ENCODE data around the gene CLASP2. TPM values are rescaled to one million over a fixed set of nuclear protein-coding genes. Genes with fewer than 3 reads are reported as not detected.

CLASP2 gene
- total RNA-seq, 1 donor from 2014 or later, result 69.4 TPM

DNA sequence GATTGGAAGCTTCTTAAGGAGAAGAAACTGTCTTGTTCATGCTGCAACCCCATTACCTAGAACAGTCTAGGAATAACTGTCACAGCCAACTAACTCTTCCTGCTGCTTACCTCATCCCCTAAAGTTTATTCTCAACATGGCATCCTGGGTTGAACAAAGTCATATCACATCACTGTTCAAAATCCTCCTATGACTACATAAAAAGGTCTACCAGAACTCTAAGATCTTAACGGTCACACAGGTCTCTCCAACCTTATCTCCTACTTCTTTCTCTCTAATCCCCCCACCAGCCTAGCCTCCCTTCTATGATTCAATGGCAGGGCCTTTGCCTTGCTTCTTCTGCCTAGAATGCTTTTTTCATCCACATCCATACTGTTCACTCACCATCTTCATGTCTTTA is 69.3 kb downstream of the CLASP2 start:
- no peak for DNase-seq (ENCODE audit: missing footprints)
- intact Hi-C loops (cut with DNase I), result no loop called here
- no peak for ATAC-seq

DNA sequence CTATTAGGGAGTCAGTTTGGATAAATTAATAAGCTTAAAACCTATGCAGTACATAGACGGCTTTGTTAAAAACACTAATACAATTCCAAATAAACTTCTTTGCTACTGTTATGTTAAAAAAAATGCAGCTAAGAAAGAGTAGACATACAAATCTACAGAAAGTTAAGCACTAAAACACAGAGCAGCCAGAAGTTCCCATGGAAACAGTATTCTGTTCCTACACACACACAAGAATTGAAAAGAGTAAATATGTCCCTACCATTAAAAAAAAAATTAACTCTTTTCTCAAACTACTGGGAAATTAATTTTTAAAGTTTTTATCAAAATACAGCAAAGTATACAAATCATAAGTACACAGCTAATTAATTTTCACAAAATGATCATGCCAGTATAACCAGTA is 71.6 kb downstream of the CLASP2 start:
- ATAC-seq, result no peak
- intact Hi-C loops (cut with DNase I), result no loop called here
- DNase-seq (ENCODE audit: missing footprints), result no peak

DNA sequence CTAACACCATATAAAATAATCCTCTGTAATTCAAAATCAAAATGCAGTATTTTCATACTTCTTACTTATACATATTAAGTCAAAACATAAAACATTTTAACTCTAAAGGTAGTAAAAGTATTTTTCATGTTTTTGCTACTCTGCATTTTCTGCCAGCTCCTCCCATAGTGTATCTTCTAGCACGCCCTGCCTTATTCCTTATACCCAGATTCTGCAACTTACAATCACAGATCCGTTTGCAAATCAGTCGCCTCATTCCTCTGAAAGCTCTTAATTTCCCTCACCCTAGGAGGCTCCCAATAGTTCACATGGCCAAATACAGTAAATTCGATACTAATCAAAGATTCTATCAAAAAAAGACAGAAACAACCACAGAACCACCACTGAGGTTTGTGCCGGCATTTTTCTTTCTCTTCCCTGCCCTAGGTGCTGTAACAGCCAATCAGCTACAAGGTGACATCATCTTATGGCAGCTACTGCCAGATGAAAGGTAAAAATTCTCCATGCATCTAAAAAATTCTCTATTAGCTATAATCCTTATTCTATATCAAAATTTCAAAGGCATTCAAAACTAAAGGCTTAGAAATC is 72.9 kb downstream of the CLASP2 start:
- ATAC-seq (peak; percentile 37), DNase-seq (ENCODE audit: missing footprints) (no peak)
- intact Hi-C loops (cut with DNase I), result no loop called here

DNA sequence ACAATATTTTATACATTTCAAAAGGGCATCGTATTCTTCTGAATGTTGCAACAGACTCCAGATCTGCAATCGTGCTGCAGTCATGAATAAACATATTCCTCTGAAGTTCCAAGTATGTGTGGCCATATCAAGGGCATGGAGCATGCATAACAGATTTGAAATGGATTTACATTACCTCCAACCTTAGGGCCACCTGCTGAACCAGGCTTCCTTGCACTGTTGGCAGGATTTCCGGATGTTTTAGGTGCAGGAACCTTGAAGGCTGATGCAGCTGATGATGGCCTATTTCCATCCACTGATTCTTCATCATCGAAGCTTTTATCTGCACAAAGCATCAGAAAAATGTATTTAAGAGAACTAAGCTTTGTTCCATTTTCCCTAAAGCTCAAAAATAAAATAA is 73.5 kb downstream of the CLASP2 start:
- ATAC-seq (no peak), DNase-seq (ENCODE audit: missing footprints) (no peak)
- intact Hi-C loops (cut with DNase I), result no loop called here

DNA sequence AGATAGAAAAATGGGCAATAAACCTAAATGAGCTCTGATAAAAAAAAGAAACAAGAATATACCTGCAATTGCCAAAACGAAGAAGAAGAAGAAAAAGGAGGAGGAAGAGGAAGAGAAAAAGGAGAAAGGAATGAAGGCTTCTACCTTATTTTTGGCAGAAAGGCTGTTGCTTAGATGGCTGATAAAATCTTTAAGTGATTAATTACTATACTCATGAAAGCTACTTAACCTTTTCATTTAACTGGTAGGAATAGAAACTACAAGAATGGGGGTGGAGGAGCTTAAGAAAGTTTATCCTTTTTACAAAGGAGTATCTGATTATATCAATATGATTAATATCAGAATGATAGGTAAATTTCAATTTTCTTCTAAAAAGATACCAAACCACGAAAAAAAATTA is 75.2 kb downstream of the CLASP2 start:
- no peak for DNase-seq (ENCODE audit: missing footprints)
- ATAC-seq, result no peak
- intact Hi-C loops (cut with DNase I), result no loop called here

GRCh38 chr3:33639889-33640288 is 78.2 kb downstream of the CLASP2 start:
- intact Hi-C loops (cut with DNase I), result no loop called here
- ATAC-seq (no peak), DNase-seq (ENCODE audit: missing footprints) (no peak)

- ATAC-seq, result no peak
- DNase-seq (ENCODE audit: missing footprints), result no peak
- intact Hi-C loops (cut with DNase I), result loop anchor here (2.0 kb wide), 1 partner anchor 79 kb away; no protein-coding TSS in a partner anchor
Observed at GRCh38 chr3:33637482-33637881, 80.6 kb downstream of the CLASP2 start.

DNA sequence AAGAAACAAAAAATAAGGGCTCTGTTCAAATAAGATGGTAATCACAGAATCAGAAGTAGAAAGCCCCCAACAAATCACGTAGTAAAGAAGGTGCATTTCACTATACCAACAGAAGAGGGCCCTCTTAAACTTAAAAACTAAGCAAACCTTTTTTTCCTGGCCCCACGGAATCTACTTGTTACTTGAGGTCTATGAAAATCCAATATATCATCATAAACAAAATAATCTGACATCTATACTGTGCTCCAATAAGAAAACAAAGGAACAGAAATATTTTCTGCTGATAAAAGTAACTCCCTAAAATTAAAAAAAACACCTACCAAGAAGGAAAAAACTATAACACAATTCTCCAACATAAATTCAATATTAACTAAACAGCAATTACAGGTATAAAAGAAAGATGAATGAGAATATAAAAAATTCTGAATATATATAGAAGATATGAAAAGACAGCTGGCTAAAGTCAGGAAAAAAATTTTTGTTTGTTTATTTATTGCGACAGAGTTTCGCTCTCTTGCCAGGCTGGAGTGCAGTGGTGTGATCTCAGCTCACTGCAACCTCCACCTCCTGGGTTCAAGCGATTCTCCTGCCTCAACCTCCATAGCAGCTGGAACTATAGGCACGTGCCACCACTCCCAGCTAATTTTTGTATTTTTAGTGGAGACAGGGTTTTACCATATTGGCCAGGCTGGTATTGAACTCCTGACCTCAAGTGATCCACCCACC is 81.8 kb downstream of the CLASP2 start:
- intact Hi-C loops (cut with DNase I), result loop anchor here (2.0 kb wide), 1 partner anchor 81 kb away; no protein-coding TSS in a partner anchor
- no peak for ATAC-seq
- DNase-seq (ENCODE audit: missing footprints), result no peak

DNA sequence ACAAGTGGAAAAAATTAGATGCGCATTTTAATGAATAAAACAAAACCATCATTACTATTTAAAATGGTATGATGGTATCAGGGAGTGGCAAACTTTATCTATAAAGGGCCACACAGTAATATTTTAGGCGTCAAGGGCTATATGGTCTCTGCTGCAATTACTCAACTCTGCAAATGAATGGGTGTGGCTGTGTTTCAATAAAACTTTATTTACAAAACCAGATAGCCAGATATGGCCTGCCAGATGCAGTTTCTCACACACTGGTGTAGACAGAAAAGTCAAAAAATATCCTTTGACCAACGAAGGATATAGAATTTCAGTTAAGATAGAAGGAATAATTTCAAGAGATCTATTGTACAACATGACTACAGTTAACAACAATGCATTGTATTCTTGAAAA is 83.8 kb downstream of the CLASP2 start:
- intact Hi-C loops (cut with DNase I), result loop anchor here (2.0 kb wide), 1 partner anchor 153 kb away; no protein-coding TSS in a partner anchor
- ATAC-seq (no peak), DNase-seq (ENCODE audit: missing footprints) (no peak)

- intact Hi-C loops (cut with DNase I), result no loop called here
- no peak for DNase-seq (ENCODE audit: missing footprints)
- ATAC-seq, result no peak
Observed at GRCh38 chr3:33629219-33629618, 88.8 kb downstream of the CLASP2 start.

GRCh38 chr3:33624756-33625155 is 93.3 kb downstream of the CLASP2 start:
- ATAC-seq, result no peak
- intact Hi-C loops (cut with DNase I), result no loop called here

GRCh38 chr3:33613041-33613440 is 105.0 kb downstream of the CLASP2 start:
- ATAC-seq (no peak), DNase-seq (ENCODE audit: missing footprints) (no peak)
- intact Hi-C loops (cut with DNase I), result no loop called here

More at GRCh38 chr3:33624756-33625155, 93.3 kb downstream of the CLASP2 start:
- DNase-seq (ENCODE audit: missing footprints), result no peak

GRCh38 chr3:33612607-33613006 is 105.4 kb downstream of the CLASP2 start:
- no peak for ATAC-seq
- intact Hi-C loops (cut with DNase I), result no loop called here

GRCh38 chr3:33602829-33603228 is 115.2 kb downstream of the CLASP2 start:
- peak; percentile 70 for ATAC-seq

More at GRCh38 chr3:33612607-33613006, 105.4 kb downstream of the CLASP2 start:
- no peak for DNase-seq (ENCODE audit: missing footprints)

DNA sequence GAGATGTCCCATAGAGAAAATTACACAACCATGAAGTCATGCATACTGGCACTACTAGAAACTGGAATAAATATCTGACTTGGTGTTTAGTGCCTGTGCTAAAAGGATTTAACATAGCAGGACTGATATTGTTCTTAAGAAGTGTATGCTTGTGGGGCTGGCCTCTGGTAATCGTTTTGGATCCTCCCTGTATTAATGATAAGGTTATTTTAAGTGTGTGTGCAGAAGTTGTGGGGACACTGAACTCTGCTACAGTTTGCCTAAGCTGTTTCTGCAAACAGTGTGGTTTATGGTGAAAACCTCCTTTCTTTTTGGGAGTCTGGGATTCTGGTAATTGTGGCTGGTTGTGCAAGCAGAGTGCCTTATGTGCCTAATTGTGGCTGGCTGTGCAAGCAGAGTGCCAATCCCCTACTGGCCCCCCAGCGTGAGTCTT is 120.8 kb downstream of the CLASP2 start:
- DNase-seq (ENCODE audit: missing footprints) (no peak), ATAC-seq (peak; percentile 70)
- intact Hi-C loops (cut with DNase I), result no loop called here

More at GRCh38 chr3:33602829-33603228, 115.2 kb downstream of the CLASP2 start:
- peak; percentile 66 for DNase-seq (ENCODE audit: missing footprints)
- intact Hi-C loops (cut with DNase I), result no loop called here

DNA sequence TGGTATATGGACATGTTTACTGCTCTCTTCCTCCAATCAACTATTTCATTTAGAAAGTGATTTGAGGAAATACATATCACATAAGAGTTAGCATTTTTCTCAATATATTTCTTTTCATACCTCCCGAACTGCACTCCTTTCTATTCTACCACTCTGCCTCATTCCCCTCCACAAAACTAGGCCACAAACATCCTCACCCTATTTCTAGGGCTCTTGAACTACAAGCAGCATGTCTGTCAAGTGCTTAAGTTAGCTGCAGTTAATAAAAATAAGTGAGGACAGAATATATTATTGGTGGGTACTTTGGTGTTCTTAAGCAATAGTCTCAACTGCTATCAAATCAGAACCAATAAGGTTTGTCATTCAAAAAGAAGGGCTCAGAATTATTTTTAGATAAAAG is 125.1 kb downstream of the CLASP2 start:
- DNase-seq (ENCODE audit: missing footprints) (no peak), ATAC-seq (no peak)
- intact Hi-C loops (cut with DNase I), result no loop called here

DNA sequence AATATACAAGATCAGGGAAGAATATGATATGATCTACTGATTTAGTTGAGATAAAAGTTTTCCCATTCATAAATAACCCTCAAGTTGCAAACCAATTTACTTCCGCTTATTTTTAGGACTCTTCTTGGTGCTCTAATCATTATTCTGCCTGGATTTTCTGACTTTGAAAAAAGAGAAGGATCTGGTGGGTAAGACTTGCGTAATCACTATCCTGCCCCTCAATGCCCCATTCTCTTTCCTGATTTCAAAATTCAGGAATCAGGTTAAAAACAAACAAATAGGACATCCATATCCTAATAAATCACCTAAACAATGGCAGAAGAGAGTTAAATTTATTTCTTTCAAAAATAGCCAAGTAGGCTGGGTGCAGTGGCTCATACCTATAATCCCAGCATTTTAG is 127.5 kb downstream of the CLASP2 start:
- DNase-seq (ENCODE audit: missing footprints) (no peak), ATAC-seq (no peak)
- intact Hi-C loops (cut with DNase I), result no loop called here

GRCh38 chr3:33586402-33586801 is 131.7 kb downstream of the CLASP2 start:
- no peak for ATAC-seq
- intact Hi-C loops (cut with DNase I), result no loop called here
- no peak for DNase-seq (ENCODE audit: missing footprints)

GRCh38 chr3:33582234-33582633 is 135.8 kb downstream of the CLASP2 start:
- intact Hi-C loops (cut with DNase I), result no loop called here
- no peak for DNase-seq (ENCODE audit: missing footprints)
- ATAC-seq, result no peak

DNA sequence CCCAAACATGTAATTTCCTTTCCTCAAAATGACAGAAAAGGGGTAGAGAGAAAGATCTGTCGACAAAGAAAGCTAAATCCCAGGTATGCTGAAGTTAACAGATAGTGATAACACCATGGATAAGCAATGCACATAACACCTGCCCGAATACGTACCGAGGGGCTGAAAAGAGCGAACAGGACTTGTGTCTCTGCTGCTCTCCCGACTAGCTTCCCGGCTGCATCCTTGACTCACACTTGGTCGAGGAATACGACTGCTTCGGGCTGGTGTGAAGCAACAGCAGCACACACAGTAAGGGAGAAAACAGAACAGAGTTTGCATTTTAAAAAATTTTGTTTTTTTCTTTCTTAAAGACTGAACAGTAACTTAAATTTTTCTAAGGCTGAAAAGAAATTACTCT is 136.4 kb downstream of the CLASP2 start:
- no peak for DNase-seq (ENCODE audit: missing footprints)
- ATAC-seq, result no peak
- intact Hi-C loops (cut with DNase I), result no loop called here

All from Right ventricle myocardium inferior (tissue), 1 donor.